ENCODE results near the gene DUSP28. TPM values are rescaled to one million over a fixed set of nuclear protein-coding genes. Genes with fewer than 3 reads are reported as not detected.
A peak's percentile ranks its signal among the peaks of the same experiment; 100 is the strongest.

The DUSP28 gene
- total RNA-seq, 4 donors from 2014 or later, result 6.3 to 10.4 (median 8.3) TPM

DNA sequence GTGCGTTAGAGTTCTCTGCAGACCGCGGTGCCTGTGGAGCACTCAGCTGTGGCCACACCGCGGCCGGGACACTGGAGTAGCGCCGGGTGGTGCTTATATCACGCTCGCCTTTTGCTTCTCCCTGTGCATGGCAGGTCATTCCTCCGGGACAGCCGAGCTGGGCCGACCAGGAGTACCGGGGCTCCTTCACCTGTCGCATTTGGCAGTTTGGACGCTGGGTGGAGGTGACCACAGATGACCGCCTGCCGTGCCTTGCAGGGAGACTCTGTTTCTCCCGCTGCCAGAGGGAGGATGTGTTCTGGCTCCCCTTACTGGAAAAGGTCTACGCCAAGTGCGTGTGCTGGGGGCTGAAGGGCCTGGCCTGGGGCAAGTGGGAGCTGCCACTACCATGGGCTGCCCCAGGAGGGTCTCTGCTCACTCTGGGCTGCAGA lies 30.5 kb downstream of the DUSP28 start:
- Histone ChIP-seq H3K9me3 (no peaks in the 10 kb centered on the region), H3K27ac (no peak overlapping the region), H3K4me1 (peaks cover 18% of the 10 kb centered on the region), H3K27me3 (no peaks in the 10 kb centered on the region), H3K36me3 (peaks cover 38% of the 10 kb centered on the region), H3K4me3 (no peak overlapping the region)
- no peak for DNase-seq (ENCODE audit: low spot score in 2 of 2)
- 100% methylated on average over 6 of the region's 21 CpGs for WGBS
- no peak for TF ChIP-seq EP300 (IDR thresholded peaks at IDR 0.05)
- TF ChIP-seq POLR2AphosphoS5 (IDR thresholded peaks at IDR 0.05), result no peak
- TF ChIP-seq, protein P1, sequence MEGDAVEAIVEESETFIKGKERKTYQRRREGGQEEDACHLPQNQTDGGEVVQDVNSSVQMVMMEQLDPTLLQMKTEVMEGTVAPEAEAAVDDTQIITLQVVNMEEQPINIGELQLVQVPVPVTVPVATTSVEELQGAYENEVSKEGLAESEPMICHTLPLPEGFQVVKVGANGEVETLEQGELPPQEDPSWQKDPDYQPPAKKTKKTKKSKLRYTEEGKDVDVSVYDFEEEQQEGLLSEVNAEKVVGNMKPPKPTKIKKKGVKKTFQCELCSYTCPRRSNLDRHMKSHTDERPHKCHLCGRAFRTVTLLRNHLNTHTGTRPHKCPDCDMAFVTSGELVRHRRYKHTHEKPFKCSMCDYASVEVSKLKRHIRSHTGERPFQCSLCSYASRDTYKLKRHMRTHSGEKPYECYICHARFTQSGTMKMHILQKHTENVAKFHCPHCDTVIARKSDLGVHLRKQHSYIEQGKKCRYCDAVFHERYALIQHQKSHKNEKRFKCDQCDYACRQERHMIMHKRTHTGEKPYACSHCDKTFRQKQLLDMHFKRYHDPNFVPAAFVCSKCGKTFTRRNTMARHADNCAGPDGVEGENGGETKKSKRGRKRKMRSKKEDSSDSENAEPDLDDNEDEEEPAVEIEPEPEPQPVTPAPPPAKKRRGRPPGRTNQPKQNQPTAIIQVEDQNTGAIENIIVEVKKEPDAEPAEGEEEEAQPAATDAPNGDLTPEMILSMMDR (IDR thresholded peaks at IDR 0.05), result no peak
- no peak for TF ChIP-seq POLR2A (IDR thresholded peaks at IDR 0.05)

DNA sequence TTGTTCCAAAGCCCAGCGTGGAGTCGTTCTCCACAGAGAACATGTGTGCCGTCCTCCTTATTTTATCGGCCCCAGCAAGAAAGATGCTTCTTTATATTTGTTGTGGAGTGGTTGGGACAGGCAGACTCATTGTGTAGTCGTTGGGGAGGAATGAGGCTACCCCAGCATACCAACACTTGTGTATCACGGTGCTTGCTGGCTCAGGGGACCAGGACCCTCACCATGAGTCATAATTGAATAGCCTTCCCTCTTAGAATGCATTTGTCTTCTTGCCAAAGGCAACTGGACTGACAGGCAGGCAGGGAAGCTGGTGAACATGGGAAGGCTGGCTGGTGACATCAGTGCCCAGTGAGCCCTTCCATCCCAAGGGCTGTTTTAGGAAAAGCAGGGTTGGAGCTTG lies 31.1 kb downstream of the DUSP28 start:
- TF ChIP-seq EP300 (IDR thresholded peaks at IDR 0.05) (no peak), POLR2A (IDR thresholded peaks at IDR 0.05) (no peak), POLR2AphosphoS5 (IDR thresholded peaks at IDR 0.05) (no peak)
- TF ChIP-seq, protein P1 (IDR thresholded peaks at IDR 0.05), result no peak
- no peaks in the 10 kb centered on the region for H3K9me3 ChIP-seq
- no peaks in the 10 kb centered on the region for H3K27me3 ChIP-seq
- H3K27ac ChIP-seq, result no peak overlapping the region
- 68% methylated on average over 4 of the region's 6 CpGs for WGBS
- H3K4me3 ChIP-seq, result no peak overlapping the region
- no peak for DNase-seq (ENCODE audit: low spot score in 2 of 2)
- peaks cover 18% of the 10 kb centered on the region for H3K4me1 ChIP-seq
- peaks cover 41% of the 10 kb centered on the region for H3K36me3 ChIP-seq

- WGBS, result 94% methylated on average over 9 of the region's 13 CpGs
- H3K36me3 ChIP-seq, result peaks cover 45% of the 10 kb centered on the region
- TF ChIP-seq, protein P1 (IDR thresholded peaks at IDR 0.05), result no peak
- TF ChIP-seq POLR2AphosphoS5 (IDR thresholded peaks at IDR 0.05) (no peak), EP300 (IDR thresholded peaks at IDR 0.05) (no peak), POLR2A (IDR thresholded peaks at IDR 0.05) (no peak)
- no peaks in the 10 kb centered on the region for H3K27me3 ChIP-seq
- no peak overlapping the region for H3K4me3 ChIP-seq
- H3K4me1 ChIP-seq, result peaks cover 18% of the 10 kb centered on the region
- no peak overlapping the region for H3K27ac ChIP-seq
- DNase-seq (ENCODE audit: low spot score in 2 of 2), result no peak
- H3K9me3 ChIP-seq, result no peaks in the 10 kb centered on the region
These were observed 31.6 kb downstream of the DUSP28 start for GRCh38 chr2:240591784-240592183.

DNA sequence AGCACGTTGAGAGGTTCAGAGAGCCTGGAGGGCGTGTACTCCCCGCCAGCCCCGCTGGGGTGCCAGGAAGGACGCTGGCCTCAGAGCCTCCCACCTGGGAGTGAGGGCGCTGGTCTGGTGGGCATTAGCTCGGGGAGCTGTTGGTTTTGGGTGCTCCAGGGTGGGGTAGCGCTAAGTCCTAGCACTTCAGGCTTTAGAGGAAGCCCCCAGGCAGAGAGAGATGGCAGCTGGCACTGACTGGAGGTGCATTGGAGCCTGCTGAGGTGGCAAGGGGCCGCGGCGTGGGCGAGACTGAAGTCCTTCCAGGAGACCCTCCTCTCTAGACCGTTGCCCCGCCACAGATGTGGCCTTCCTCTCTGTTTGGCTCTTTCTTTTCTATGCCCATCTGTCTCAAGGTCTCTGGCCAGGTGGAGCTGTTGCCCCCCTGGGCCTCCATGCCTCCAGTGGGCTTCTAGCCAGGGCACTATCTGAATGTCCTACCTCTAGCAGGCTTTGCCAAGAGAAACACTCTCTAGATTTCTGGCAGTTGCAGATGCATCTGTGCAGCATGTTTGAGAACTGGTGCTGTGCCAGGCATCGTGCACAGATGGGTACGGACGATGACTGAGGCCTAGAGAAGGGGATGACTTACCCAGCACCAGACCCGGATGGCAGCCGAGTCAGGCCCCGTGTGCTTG lies 33.0 kb downstream of the DUSP28 start:
- Histone ChIP-seq H3K9me3 (no peaks in the 10 kb centered on the region), H3K4me3 (no peak overlapping the region), H3K27ac (no peak overlapping the region), H3K36me3 (peaks cover 57% of the 10 kb centered on the region), H3K27me3 (no peaks in the 10 kb centered on the region), H3K4me1 (peaks cover 6% of the 10 kb centered on the region)
- peak in 1 of 2 donors; percentile 46 for DNase-seq (ENCODE audit: low spot score in 2 of 2)
- TF ChIP-seq POLR2A (IDR thresholded peaks at IDR 0.05), result no peak
- no peak for TF ChIP-seq POLR2AphosphoS5 (IDR thresholded peaks at IDR 0.05)
- TF ChIP-seq, protein P1 (IDR thresholded peaks at IDR 0.05), result no peak
- TF ChIP-seq EP300 (IDR thresholded peaks at IDR 0.05), result no peak
- WGBS, result 87% methylated on average over 20 of the region's 20 CpGs

- no peaks in the 10 kb centered on the region for H3K4me1 ChIP-seq
- peaks cover 64% of the 10 kb centered on the region for H3K36me3 ChIP-seq
- DNase-seq (ENCODE audit: low spot score in 2 of 2), result peak; percentile 51 to 70
- H3K27ac ChIP-seq, result no peak overlapping the region
- H3K9me3 ChIP-seq, result no peaks in the 10 kb centered on the region
- no peak for TF ChIP-seq POLR2AphosphoS5 (IDR thresholded peaks at IDR 0.05)
- TF ChIP-seq POLR2A (IDR thresholded peaks at IDR 0.05), result no peak
- TF ChIP-seq, protein P1 (IDR thresholded peaks at IDR 0.05), result no peak
- no peak for TF ChIP-seq EP300 (IDR thresholded peaks at IDR 0.05)
- WGBS, result 90% methylated on average over 8 of the region's 19 CpGs
- no peaks in the 10 kb centered on the region for H3K27me3 ChIP-seq
- H3K4me3 ChIP-seq, result no peak overlapping the region
These were observed 33.7 kb downstream of the DUSP28 start for GRCh38 chr2:240593703-240594451.
